ENCODE measurements around the gene PDGFC. TPM values are rescaled to one million over a fixed set of nuclear protein-coding genes. Genes with fewer than 3 reads are reported as not detected.

The PDGFC gene
- polyA plus RNA-seq, 3 donors, result 2.5 to 5.0 (median 4.9) TPM

DNA sequence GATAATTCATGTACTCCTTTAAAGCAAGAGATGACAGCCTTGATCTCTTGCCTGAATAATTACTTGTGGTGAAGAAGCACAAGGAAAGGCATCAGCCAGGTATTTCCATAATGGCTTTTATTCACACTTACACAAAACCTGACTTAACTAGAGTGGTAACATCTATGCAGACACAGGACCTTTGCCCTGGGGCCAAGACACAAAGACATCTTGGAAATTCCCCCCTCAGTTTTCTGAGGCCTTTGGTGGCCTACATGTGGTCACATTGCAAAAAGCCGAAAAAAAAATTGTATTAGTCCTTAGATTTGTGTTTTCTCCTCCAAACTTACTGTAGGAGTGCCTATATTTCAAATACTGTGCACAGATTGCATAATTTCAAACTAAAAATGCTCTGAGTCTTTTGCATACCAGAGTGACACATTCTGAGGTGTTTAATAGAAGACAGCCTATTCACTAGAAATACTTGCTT lies 172.4 kb downstream of the PDGFC start:
- no CpG with 5 or more reads among the region's 1 CpG for WGBS (ENCODE audit: insufficient coverage)
- no peak overlapping the region for H3K27ac Mint-ChIP-seq
- H3K4me2 ChIP-seq (replicated peaks; ENCODE audit: extremely low read depth, low read length, poor library complexity, severe bottlenecking), result no peak overlapping the region
- no peak overlapping the region for H3K27ac ChIP-seq (ENCODE audit: low read depth in 1 of 2, low read length in 2 of 2)
- H4K20me1 ChIP-seq (ENCODE audit: insufficient read depth, low read length), result no peaks in the 10 kb centered on the region
- TF ChIP-seq CTCF (IDR thresholded peaks at IDR 0.05), result no peak
- no peak overlapping the region for H3K4me3 ChIP-seq (replicated peaks in 1 of 3; ENCODE audit: low read depth in 2 of 3, low read length in 3 of 3)
- no peak overlapping the region for H3K4me3 Mint-ChIP-seq
- no peak overlapping the region for H3K9ac ChIP-seq (ENCODE audit: insufficient read depth, low read length, poor library complexity, severe bottlenecking)
- no peaks in the 10 kb centered on the region for H3K36me3 Mint-ChIP-seq
- H3K9me3 ChIP-seq (replicated peaks in 1 of 2; ENCODE audit: control insufficient read depth in 1 of 2, insufficient read depth in 1 of 2, low read length in 2 of 2), result peaks cover 0 to 4% of the 10 kb centered on the region in 2 donors
- H3K4me1 ChIP-seq (ENCODE audit: control insufficient read depth in 1 of 2, insufficient read depth in 2 of 2, low read length in 2 of 2), result no peaks in the 10 kb centered on the region
- peaks cover 0 to 1% (median 0%) of the 10 kb centered on the region in 3 donors for H3K27me3 Mint-ChIP-seq (ENCODE audit: low read depth in 3 of 3)
- no peak overlapping the region for H2AFZ ChIP-seq (ENCODE audit: insufficient read depth, low read depth, low read length, poor library complexity, severe bottlenecking)
- intact Hi-C loops (cut with micrococcal nuclease), result no loop called here
- no peak for DNase-seq
- no peaks in the 10 kb centered on the region for H3K27me3 ChIP-seq (ENCODE audit: control insufficient read depth in 2 of 2, insufficient read depth in 2 of 2, low read length in 2 of 2)
- peaks cover 0 to 2% (median 0%) of the 10 kb centered on the region in 7 donors for H3K9me3 Mint-ChIP-seq
- peaks cover 19% of the 10 kb centered on the region for H3K4me1 Mint-ChIP-seq
- H3K36me3 ChIP-seq (replicated peaks in 1 of 2; ENCODE audit: control insufficient read depth in 1 of 2, insufficient read depth in 2 of 2, low read length in 2 of 2), result no peaks in the 10 kb centered on the region
- H3K79me2 ChIP-seq (ENCODE audit: insufficient read depth, low read length), result no peaks in the 10 kb centered on the region

- Histone ChIP-seq H4K20me1 (ENCODE audit: insufficient read depth, low read length) (no peaks in the 10 kb centered on the region), H3K9ac (ENCODE audit: insufficient read depth, low read length, poor library complexity, severe bottlenecking) (no peak overlapping the region), H3K4me1 (ENCODE audit: control insufficient read depth in 1 of 2, insufficient read depth in 2 of 2, low read length in 2 of 2) (no peaks in the 10 kb centered on the region), H3K27me3 (ENCODE audit: control insufficient read depth in 2 of 2, insufficient read depth in 2 of 2, low read length in 2 of 2) (no peaks in the 10 kb centered on the region), H3K36me3 (replicated peaks in 1 of 2; ENCODE audit: control insufficient read depth in 1 of 2, insufficient read depth in 2 of 2, low read length in 2 of 2) (no peaks in the 10 kb centered on the region), H3K27ac (ENCODE audit: low read depth in 1 of 2, low read length in 2 of 2) (no peak overlapping the region), H3K9me3 (replicated peaks in 1 of 2; ENCODE audit: control insufficient read depth in 1 of 2, insufficient read depth in 1 of 2, low read length in 2 of 2) (peaks cover 0 to 4% of the 10 kb centered on the region in 2 donors), H3K79me2 (ENCODE audit: insufficient read depth, low read length) (no peaks in the 10 kb centered on the region), H3K4me2 (replicated peaks; ENCODE audit: extremely low read depth, low read length, poor library complexity, severe bottlenecking) (no peak overlapping the region), H2AFZ (ENCODE audit: insufficient read depth, low read depth, low read length, poor library complexity, severe bottlenecking) (no peak overlapping the region), H3K4me3 (replicated peaks in 1 of 3; ENCODE audit: low read depth in 2 of 3, low read length in 3 of 3) (no peak overlapping the region)
- H3K36me3 Mint-ChIP-seq, result no peaks in the 10 kb centered on the region
- H3K27me3 Mint-ChIP-seq (ENCODE audit: low read depth in 3 of 3), result peaks cover 0 to 1% (median 0%) of the 10 kb centered on the region in 3 donors
- intact Hi-C loops (cut with micrococcal nuclease), result no loop called here
- H3K4me1 Mint-ChIP-seq, result peaks cover 19% of the 10 kb centered on the region
- H3K9me3 Mint-ChIP-seq, result peaks cover 0 to 2% (median 0%) of the 10 kb centered on the region in 7 donors
- no peak for DNase-seq
- no peak overlapping the region for H3K4me3 Mint-ChIP-seq
- WGBS (ENCODE audit: insufficient coverage), result no CpG with 5 or more reads among the region's 1 CpG
- no peak for TF ChIP-seq CTCF (IDR thresholded peaks at IDR 0.05)
- H3K27ac Mint-ChIP-seq, result no peak overlapping the region
These were observed 173.2 kb downstream of the PDGFC start for GRCh38 chr4:156798438-156798837.

All from CD14-positive monocyte (primary cell).